Effector memory CD4-positive, alpha-beta T cell (primary cell): Measurements from ENCODE around the gene LRMDA.

ENCODE experiments used
- DNase-seq, 3 donors: peaks; one replicate each; pipeline ENCODE4 v3.0.0-alpha.2; 2020
- H3K27ac ChIP-seq: 2 replicates; pipeline ENCODE4 v1.7.0; 2013; ENCODE audit warnings: mild to moderate bottlenecking, low read length, moderate library complexity; ENCODE audit not compliant: insufficient read depth, poor library complexity, severe bottlenecking
- H3K27me3 ChIP-seq: replicated peaks from 2 replicates; pipeline ENCODE4 v1.7.0; 2013; ENCODE audit warnings: mild to moderate bottlenecking, low read length; ENCODE audit not compliant: insufficient read depth, control insufficient read depth, poor library complexity, severe bottlenecking
- H3K36me3 ChIP-seq: 2 replicates; pipeline ENCODE4 v1.7.0; 2013; ENCODE audit warnings: mild to moderate bottlenecking, low read length, moderate library complexity; ENCODE audit not compliant: control insufficient read depth, insufficient read depth
- H3K4me1 ChIP-seq: 2 replicates; pipeline ENCODE4 v1.7.0; 2013; ENCODE audit warnings: low read length, mild to moderate bottlenecking; ENCODE audit not compliant: control insufficient read depth, insufficient read depth, poor library complexity, severe bottlenecking
- H3K4me3 ChIP-seq: 2 replicates; pipeline ENCODE4 v1.7.0; 2013; ENCODE audit warnings: low read length, low read depth, mild to moderate bottlenecking; ENCODE audit not compliant: insufficient read depth, poor library complexity, severe bottlenecking
- H3K9me3 ChIP-seq: 2 replicates; pipeline ENCODE4 v1.7.0; 2013; ENCODE audit warnings: mild to moderate bottlenecking, low read length, moderate library complexity; ENCODE audit not compliant: control insufficient read depth

LRMDA gene

GRCh38 chr10:76033457-76034196 lies 602.2 kb downstream of the LRMDA start:
- Histone ChIP-seq H3K9me3 (no peaks in the 10 kb centered on the region), H3K27me3 (no peaks in the 10 kb centered on the region), H3K4me3 (no peak overlapping the region), H3K36me3 (no peaks in the 10 kb centered on the region), H3K4me1 (no peaks in the 10 kb centered on the region), H3K27ac (no peak overlapping the region)
- DNase-seq: no peak

- Histone ChIP-seq H3K36me3 (no peaks in the 10 kb centered on the region), H3K27ac (no peak overlapping the region), H3K9me3 (no peaks in the 10 kb centered on the region), H3K4me3 (no peak overlapping the region), H3K4me1 (no peaks in the 10 kb centered on the region), H3K27me3 (no peaks in the 10 kb centered on the region)
- no peak for DNase-seq
Measured at GRCh38 chr10:76034353-76035205, 603.2 kb downstream of the LRMDA start.

- H3K36me3 ChIP-seq: no peaks in the 10 kb centered on the region
Measured at GRCh38 chr10:76035206-76036110, 604.0 kb downstream of the LRMDA start.

GRCh38 chr10:76036111-76036940 lies 604.9 kb downstream of the LRMDA start:
- Histone ChIP-seq H3K27ac (no peak overlapping the region), H3K36me3 (no peaks in the 10 kb centered on the region), H3K4me1 (no peaks in the 10 kb centered on the region), H3K27me3 (no peaks in the 10 kb centered on the region), H3K4me3 (no peak overlapping the region), H3K9me3 (no peaks in the 10 kb centered on the region)
- DNase-seq: no peak

More at GRCh38 chr10:76035206-76036110, 604.0 kb downstream of the LRMDA start:
- Histone ChIP-seq H3K27me3 (no peaks in the 10 kb centered on the region), H3K4me1 (no peaks in the 10 kb centered on the region), H3K9me3 (no peaks in the 10 kb centered on the region), H3K27ac (no peak overlapping the region), H3K4me3 (no peak overlapping the region)
- DNase-seq: no peak

- no peaks in the 10 kb centered on the region for H3K27me3 ChIP-seq
- DNase-seq: no peak
Measured at GRCh38 chr10:76036962-76037361, 605.5 kb downstream of the LRMDA start.

GRCh38 chr10:76037531-76038155 lies 606.2 kb downstream of the LRMDA start:
- Histone ChIP-seq H3K4me3 (no peak overlapping the region), H3K27me3 (no peaks in the 10 kb centered on the region), H3K27ac (no peak overlapping the region), H3K36me3 (no peaks in the 10 kb centered on the region), H3K9me3 (no peaks in the 10 kb centered on the region), H3K4me1 (no peaks in the 10 kb centered on the region)
- no peak for DNase-seq

More at GRCh38 chr10:76036962-76037361, 605.5 kb downstream of the LRMDA start:
- no peak overlapping the region for H3K27ac ChIP-seq
- no peaks in the 10 kb centered on the region for H3K4me1 ChIP-seq
- no peaks in the 10 kb centered on the region for H3K36me3 ChIP-seq
- no peaks in the 10 kb centered on the region for H3K9me3 ChIP-seq
- H3K4me3 ChIP-seq: no peak overlapping the region

GRCh38 chr10:76038696-76039095 lies 607.3 kb downstream of the LRMDA start:
- no peaks in the 10 kb centered on the region for H3K36me3 ChIP-seq
- no peaks in the 10 kb centered on the region for H3K27me3 ChIP-seq
- no peaks in the 10 kb centered on the region for H3K9me3 ChIP-seq
- H3K27ac ChIP-seq: no peak overlapping the region
- no peak for DNase-seq
- H3K4me3 ChIP-seq: no peak overlapping the region
- no peaks in the 10 kb centered on the region for H3K4me1 ChIP-seq

- no peak overlapping the region for H3K27ac ChIP-seq
- H3K4me1 ChIP-seq: no peaks in the 10 kb centered on the region
- H3K36me3 ChIP-seq: no peaks in the 10 kb centered on the region
- no peak overlapping the region for H3K4me3 ChIP-seq
- no peaks in the 10 kb centered on the region for H3K9me3 ChIP-seq
- no peak for DNase-seq
- no peaks in the 10 kb centered on the region for H3K27me3 ChIP-seq
Measured at GRCh38 chr10:76040107-76040829, 608.8 kb downstream of the LRMDA start.
